ENCODE results near the gene THAP4. TPM values are rescaled to one million over a fixed set of nuclear protein-coding genes. Genes with fewer than 3 reads are reported as not detected.

Gene THAP4
- total RNA-seq, 1 donor from 2014 or later: 29.1 TPM

GRCh38 chr2:241534701-241535375 is 102.1 kb downstream of the THAP4 start:
- ATAC-seq (peak; percentile 16), DNase-seq (ENCODE audit: low spot score) (no peak)

Other genes with a start within 250 kb of the THAP4 start
- gene STK25, start 128.6 kb downstream of the THAP4 start, total RNA-seq: 65.5 TPM
- 95.8 TPM for gene BOK, start 78.4 kb downstream of the THAP4 start, total RNA-seq
- gene ATG4B, start 535 bp upstream of the THAP4 start, total RNA-seq: 41.5 TPM
- 11.5 TPM for gene DTYMK, start 49.7 kb upstream of the THAP4 start, total RNA-seq
- 20.7 TPM for gene ING5, start 64.9 kb upstream of the THAP4 start, total RNA-seq
- 45.5 TPM for gene D2HGDH, start 97.5 kb upstream of the THAP4 start, total RNA-seq
- gene GAL3ST2, start 139.7 kb upstream of the THAP4 start, total RNA-seq: 0.55 TPM
- gene NEU4, start 172.0 kb upstream of the THAP4 start, total RNA-seq: 109 TPM
- 0.18 TPM for gene PDCD1, start 221.7 kb upstream of the THAP4 start, total RNA-seq
- not detected for gene RTP5, start 232.6 kb upstream of the THAP4 start, total RNA-seq